ENCODE measurements around the gene SPNS2. TPM values are rescaled to one million over a fixed set of nuclear protein-coding genes. Genes with fewer than 3 reads are reported as not detected.

Gene SPNS2
- total RNA-seq, 5 donors from 2014 or later (not counting 1 experiment from before 2014, with no cell fraction given): 0.30 to 0.75 (median 0.53) TPM

GRCh38 chr17:4565209-4566141, 66.8 kb downstream of the SPNS2 start:
- H3K36me3 Mint-ChIP-seq: no peaks in the 10 kb centered on the region
- H3K4me3 Mint-ChIP-seq: peak overlapping the region; percentile 13 to 53 (median 43)
- Histone ChIP-seq H3K27me3 (replicated peaks in 1 of 2; ENCODE audit: control insufficient read depth in 2 of 2, extremely low read depth in 1 of 2, insufficient read depth in 2 of 2, low read length in 1 of 2) (no peaks in the 10 kb centered on the region), H3K36me3 (ENCODE audit: control insufficient read depth in 2 of 2, extremely low read depth in 1 of 2, insufficient read depth in 1 of 2, low read length in 1 of 2) (no peaks in the 10 kb centered on the region), H3K27ac (ENCODE audit: low read length) (no peak overlapping the region), H3K9me3 (no peaks in the 10 kb centered on the region), H3K4me1 (ENCODE audit: control insufficient read depth in 1 of 2, extremely low read depth in 1 of 2, insufficient read depth in 2 of 2, low read length in 2 of 2) (peaks cover 0 to 12% of the 10 kb centered on the region in 2 experiments), H3K4me3 (ENCODE audit: control insufficient read depth in 1 of 2, extremely low read depth in 1 of 2, low read length in 1 of 2) (no peak overlapping the region)
- H3K27ac Mint-ChIP-seq: peak overlapping the region; percentile 11 to 66
- H3K9me3 Mint-ChIP-seq: no peaks in the 10 kb centered on the region
- CTCF ChIA-PET: interaction anchor here in 1 of 2 donors (0.5 to 1.4 kb wide), 3 partner anchors 8 to 424 kb away, joined by 3 to 5 read pairs (median 4); no protein-coding TSS in a partner anchor
- ATAC-seq (replicated peaks in 1 of 4) (peak; percentile 78 to 84 (median 82)), DNase-seq (peak in 25 of 35 experiments; percentile 13 to 78 (median 32))
- H3K4me1 Mint-ChIP-seq: peaks cover 25 to 39% (median 31%) of the 10 kb centered on the region in 3 donors
- 29% methylated on average over 12 of the region's 16 CpGs for WGBS (ENCODE audit: insufficient coverage)
- H3K27me3 Mint-ChIP-seq: no peaks in the 10 kb centered on the region
- POLR2A ChIA-PET: no interaction called here

DNA sequence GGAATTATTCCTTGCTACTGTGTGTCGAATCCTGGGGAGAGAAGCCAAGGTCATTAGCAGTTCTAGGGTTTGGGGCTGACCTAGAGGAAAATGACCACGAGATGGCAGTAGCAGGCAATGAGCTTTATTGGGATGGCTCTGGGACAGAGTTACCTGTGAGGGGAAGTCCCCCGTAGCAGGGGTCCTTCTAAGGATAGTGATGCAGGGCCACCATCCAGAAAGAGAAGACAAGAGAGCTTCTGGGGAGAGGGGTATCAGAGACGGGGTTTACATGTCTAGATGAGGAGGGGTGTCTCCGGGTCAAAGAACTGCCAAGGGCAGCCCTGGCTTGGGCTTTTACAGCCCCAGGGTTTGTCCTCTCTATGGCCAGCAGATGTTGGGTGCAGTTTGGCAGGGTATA, 68.1 kb downstream of the SPNS2 start:
- Mint-ChIP-seq H3K36me3 (no peaks in the 10 kb centered on the region), H3K4me3 (no peak overlapping the region), H3K27ac (no peak overlapping the region), H3K4me1 (peaks cover 21 to 38% (median 28%) of the 10 kb centered on the region in 3 donors), H3K9me3 (no peaks in the 10 kb centered on the region), H3K27me3 (no peaks in the 10 kb centered on the region)
- ChIA-PET CTCF (interaction anchor here (0.6 to 1.6 kb wide), 6 partner anchors 10 to 150 kb away, joined by 3 to 8 read pairs (median 4); partner anchors contain the start of gene SPNS2 (in 1 of the 2)), POLR2A (no interaction called here)
- H3K4me1 ChIP-seq (ENCODE audit: control insufficient read depth in 1 of 2, extremely low read depth in 1 of 2, insufficient read depth in 2 of 2, low read length in 2 of 2): peaks cover 0 to 12% of the 10 kb centered on the region in 2 experiments
- H3K27ac ChIP-seq (ENCODE audit: low read length): no peak overlapping the region
- H3K36me3 ChIP-seq (ENCODE audit: control insufficient read depth in 2 of 2, extremely low read depth in 1 of 2, insufficient read depth in 1 of 2, low read length in 1 of 2): no peaks in the 10 kb centered on the region
- no peaks in the 10 kb centered on the region for H3K9me3 ChIP-seq
- H3K4me3 ChIP-seq (ENCODE audit: control insufficient read depth in 1 of 2, extremely low read depth in 1 of 2, low read length in 1 of 2): no peak overlapping the region
- 60% methylated on average over 4 of the region's 5 CpGs for WGBS (ENCODE audit: insufficient coverage)
- DNase-seq: peak in 7 of 35 experiments; percentile 15 to 62 (median 25)
- H3K27me3 ChIP-seq (replicated peaks in 1 of 2; ENCODE audit: control insufficient read depth in 2 of 2, extremely low read depth in 1 of 2, insufficient read depth in 2 of 2, low read length in 1 of 2): peaks cover 0 to 5% of the 10 kb centered on the region in 2 experiments
- peak in 3 of 4 experiments; percentile 41 to 57 (median 45) for ATAC-seq (replicated peaks in 1 of 4)

DNA sequence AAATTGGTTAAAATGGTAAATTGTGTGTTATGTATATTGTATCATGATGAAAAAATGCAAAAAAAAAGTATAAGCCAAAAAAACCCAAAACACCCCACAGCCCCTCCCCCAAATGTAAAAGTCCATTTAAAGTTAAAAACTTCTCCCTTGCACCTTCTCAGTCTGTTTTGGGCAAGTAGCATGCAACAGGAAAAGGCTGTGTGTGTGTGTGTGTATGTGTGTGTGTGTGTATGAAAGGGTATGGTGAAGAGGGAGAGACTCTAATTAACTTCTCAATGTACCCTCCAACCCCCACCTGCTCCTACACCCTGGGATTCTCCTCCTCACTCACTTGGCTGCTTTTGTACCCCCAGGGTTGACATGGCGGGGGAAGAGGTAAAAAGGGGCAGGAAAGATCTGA, 70.9 kb downstream of the SPNS2 start:
- ATAC-seq (replicated peaks in 1 of 4) (no peak), DNase-seq (no peak)
- no peaks in the 10 kb centered on the region for H3K27me3 Mint-ChIP-seq
- Histone ChIP-seq H3K4me3 (ENCODE audit: control insufficient read depth in 1 of 2, extremely low read depth in 1 of 2, low read length in 1 of 2) (no peak overlapping the region), H3K4me1 (ENCODE audit: control insufficient read depth in 1 of 2, extremely low read depth in 1 of 2, insufficient read depth in 2 of 2, low read length in 2 of 2) (peaks cover 0 to 13% of the 10 kb centered on the region in 2 experiments), H3K27ac (ENCODE audit: low read length) (no peak overlapping the region), H3K27me3 (replicated peaks in 1 of 2; ENCODE audit: control insufficient read depth in 2 of 2, extremely low read depth in 1 of 2, insufficient read depth in 2 of 2, low read length in 1 of 2) (peaks cover 0 to 5% of the 10 kb centered on the region in 2 experiments), H3K36me3 (ENCODE audit: control insufficient read depth in 2 of 2, extremely low read depth in 1 of 2, insufficient read depth in 1 of 2, low read length in 1 of 2) (no peaks in the 10 kb centered on the region), H3K9me3 (no peaks in the 10 kb centered on the region)
- no peak overlapping the region for H3K27ac Mint-ChIP-seq
- H3K4me3 Mint-ChIP-seq: no peak overlapping the region
- H3K9me3 Mint-ChIP-seq: no peaks in the 10 kb centered on the region
- ChIA-PET CTCF (interaction anchor here in 1 of 2 donors (0.8 kb wide), 1 partner anchor 469 kb away, joined by 3 read pairs; no protein-coding TSS in a partner anchor), POLR2A (interaction anchor here in 1 of 2 donors (0.6 kb wide), 1 partner anchor 12 kb away, joined by 4 read pairs; no protein-coding TSS in a partner anchor)
- peaks cover 16 to 27% (median 23%) of the 10 kb centered on the region in 3 donors for H3K4me1 Mint-ChIP-seq
- H3K36me3 Mint-ChIP-seq: no peaks in the 10 kb centered on the region
- WGBS (ENCODE audit: insufficient coverage): no CpG with 5 or more reads among the region's 1 CpG

DNA sequence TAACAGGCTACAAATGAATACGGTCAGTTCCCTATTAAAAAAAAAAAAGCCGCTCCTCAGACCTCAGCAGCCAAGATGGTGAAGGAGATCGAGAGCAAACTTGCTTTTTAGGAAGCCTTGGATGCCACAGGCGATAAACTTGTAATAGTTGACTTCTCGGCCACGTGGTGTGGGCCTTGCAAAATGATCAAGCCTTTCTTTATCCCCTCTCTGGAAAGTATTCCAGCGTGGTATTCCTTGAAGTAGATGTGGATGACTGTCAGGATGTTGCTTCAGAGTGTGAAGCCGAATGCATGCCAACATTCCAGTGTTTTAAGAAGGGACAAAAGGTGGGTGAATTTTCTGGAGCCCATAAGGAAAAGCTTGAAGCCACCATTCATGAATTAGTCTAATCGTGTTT, 73.5 kb downstream of the SPNS2 start:
- Mint-ChIP-seq H3K9me3 (no peaks in the 10 kb centered on the region), H3K36me3 (no peaks in the 10 kb centered on the region), H3K27ac (no peak overlapping the region), H3K4me3 (no peak overlapping the region), H3K27me3 (no peaks in the 10 kb centered on the region), H3K4me1 (peaks cover 9 to 19% (median 16%) of the 10 kb centered on the region in 3 donors)
- H3K9me3 ChIP-seq: no peaks in the 10 kb centered on the region
- no peak overlapping the region for H3K4me3 ChIP-seq (ENCODE audit: control insufficient read depth in 1 of 2, extremely low read depth in 1 of 2, low read length in 1 of 2)
- no peaks in the 10 kb centered on the region for H3K36me3 ChIP-seq (ENCODE audit: control insufficient read depth in 2 of 2, extremely low read depth in 1 of 2, insufficient read depth in 1 of 2, low read length in 1 of 2)
- no peak for DNase-seq
- peaks cover 0 to 16% of the 10 kb centered on the region in 2 experiments for H3K27me3 ChIP-seq (replicated peaks in 1 of 2; ENCODE audit: control insufficient read depth in 2 of 2, extremely low read depth in 1 of 2, insufficient read depth in 2 of 2, low read length in 1 of 2)
- no peak for ATAC-seq (replicated peaks in 1 of 4)
- no peak overlapping the region for H3K27ac ChIP-seq (ENCODE audit: low read length)
- ChIA-PET POLR2A (no interaction called here), CTCF (interaction anchor here in 1 of 2 donors (0.6 kb wide), 1 partner anchor 780 kb away, joined by 4 read pairs; no protein-coding TSS in a partner anchor)
- WGBS (ENCODE audit: insufficient coverage): 100% methylated on average over 3 of the region's 9 CpGs
- H3K4me1 ChIP-seq (ENCODE audit: control insufficient read depth in 1 of 2, extremely low read depth in 1 of 2, insufficient read depth in 2 of 2, low read length in 2 of 2): peaks cover 0 to 6% of the 10 kb centered on the region in 2 experiments

DNA sequence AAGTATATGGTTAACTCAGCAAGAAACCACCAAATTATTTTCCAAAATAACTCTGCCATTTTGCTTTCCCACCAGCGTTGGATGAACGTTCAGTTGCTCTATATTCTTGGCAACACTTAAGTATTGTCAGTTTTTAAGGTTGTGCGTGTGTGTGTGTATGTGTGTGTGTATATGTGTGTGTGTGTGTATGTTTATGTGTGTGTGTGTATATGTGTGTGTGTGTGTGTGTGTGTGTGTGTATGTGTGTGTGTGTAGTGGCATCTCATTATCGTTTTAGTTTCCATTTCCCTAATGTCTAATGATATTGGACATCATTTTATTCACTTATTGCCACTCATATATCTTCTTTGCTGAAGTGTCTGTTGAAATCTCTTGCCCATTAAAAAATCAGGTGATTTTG, 74.4 kb downstream of the SPNS2 start:
- Histone ChIP-seq H3K27me3 (replicated peaks in 1 of 2; ENCODE audit: control insufficient read depth in 2 of 2, extremely low read depth in 1 of 2, insufficient read depth in 2 of 2, low read length in 1 of 2) (peaks cover 0 to 20% of the 10 kb centered on the region in 2 experiments), H3K4me3 (ENCODE audit: control insufficient read depth in 1 of 2, extremely low read depth in 1 of 2, low read length in 1 of 2) (no peak overlapping the region), H3K9me3 (no peaks in the 10 kb centered on the region), H3K36me3 (ENCODE audit: control insufficient read depth in 2 of 2, extremely low read depth in 1 of 2, insufficient read depth in 1 of 2, low read length in 1 of 2) (no peaks in the 10 kb centered on the region), H3K27ac (ENCODE audit: low read length) (no peak overlapping the region), H3K4me1 (ENCODE audit: control insufficient read depth in 1 of 2, extremely low read depth in 1 of 2, insufficient read depth in 2 of 2, low read length in 2 of 2) (peaks cover 0 to 6% of the 10 kb centered on the region in 2 experiments)
- POLR2A ChIA-PET: no interaction called here
- H3K36me3 Mint-ChIP-seq: no peaks in the 10 kb centered on the region
- no peaks in the 10 kb centered on the region for H3K9me3 Mint-ChIP-seq
- WGBS (ENCODE audit: insufficient coverage): 73% methylated on average over 3 of the region's 4 CpGs
- no peak overlapping the region for H3K27ac Mint-ChIP-seq
- CTCF ChIA-PET: interaction anchor here in 1 of 2 donors (0.6 kb wide), 1 partner anchor 711 kb away, joined by 3 read pairs; no protein-coding TSS in a partner anchor
- peaks cover 9 to 19% (median 16%) of the 10 kb centered on the region in 3 donors for H3K4me1 Mint-ChIP-seq
- no peak for DNase-seq
- ATAC-seq (replicated peaks in 1 of 4): no peak
- H3K4me3 Mint-ChIP-seq: no peak overlapping the region
- no peaks in the 10 kb centered on the region for H3K27me3 Mint-ChIP-seq

- Mint-ChIP-seq H3K27ac (no peak overlapping the region), H3K9me3 (no peaks in the 10 kb centered on the region), H3K36me3 (no peaks in the 10 kb centered on the region), H3K4me1 (peaks cover 9 to 19% (median 16%) of the 10 kb centered on the region in 3 donors), H3K4me3 (no peak overlapping the region), H3K27me3 (no peaks in the 10 kb centered on the region)
- Histone ChIP-seq H3K4me3 (ENCODE audit: control insufficient read depth in 1 of 2, extremely low read depth in 1 of 2, low read length in 1 of 2) (no peak overlapping the region), H3K36me3 (ENCODE audit: control insufficient read depth in 2 of 2, extremely low read depth in 1 of 2, insufficient read depth in 1 of 2, low read length in 1 of 2) (no peaks in the 10 kb centered on the region), H3K27ac (ENCODE audit: low read length) (no peak overlapping the region), H3K9me3 (no peaks in the 10 kb centered on the region), H3K4me1 (ENCODE audit: control insufficient read depth in 1 of 2, extremely low read depth in 1 of 2, insufficient read depth in 2 of 2, low read length in 2 of 2) (peaks cover 0 to 6% of the 10 kb centered on the region in 2 experiments), H3K27me3 (replicated peaks in 1 of 2; ENCODE audit: control insufficient read depth in 2 of 2, extremely low read depth in 1 of 2, insufficient read depth in 2 of 2, low read length in 1 of 2) (peaks cover 0 to 20% of the 10 kb centered on the region in 2 experiments)
- ChIA-PET CTCF (interaction anchor here (0.6 to 0.7 kb wide), 3 partner anchors 27 to 710 kb away, joined by 3 read pairs; no protein-coding TSS in a partner anchor), POLR2A (no interaction called here)
- ATAC-seq (replicated peaks in 1 of 4): peak; percentile 58 to 99 (median 74)
- peak in 23 of 35 experiments; percentile 11 to 69 (median 24) for DNase-seq
- 10% methylated on average over 5 of the region's 7 CpGs for WGBS (ENCODE audit: insufficient coverage)
These were observed 75.0 kb downstream of the SPNS2 start for GRCh38 chr17:4573669-4574068.
